LNCAP (cell line): Measurements from ENCODE around the gene VWDE.

Experiments
- CTCF ChIP-seq: fragments of 450-650 bp; IDR thresholded peaks from 2 replicates; pipeline ENCODE4 v1.5.1; 2017; ENCODE audit warnings: mild to moderate bottlenecking

The VWDE gene

GRCh38 chr7:12431886-12432556 lies 28.4 kb upstream of the VWDE start:
- TF ChIP-seq CTCF: no peak

- TF ChIP-seq CTCF: no peak
These were observed 21.6 kb upstream of the VWDE start for GRCh38 chr7:12425311-12425710.

- TF ChIP-seq CTCF: no peak
These were observed 20.5 kb upstream of the VWDE start for GRCh38 chr7:12423997-12424745.

- TF ChIP-seq CTCF: no peak
These were observed 19.8 kb upstream of the VWDE start for GRCh38 chr7:12423355-12423996.

- no peak for TF ChIP-seq CTCF
These were observed 19.1 kb upstream of the VWDE start for GRCh38 chr7:12422554-12423320.

- TF ChIP-seq CTCF: no peak
These were observed 14.8 kb upstream of the VWDE start for GRCh38 chr7:12418452-12418851.

GRCh38 chr7:12415072-12415471 lies 11.4 kb upstream of the VWDE start:
- no peak for TF ChIP-seq CTCF
